Endothelial cell of umbilical vein (primary cell): ENCODE results near the gene UCMA. TPM values are rescaled to one million over a fixed set of nuclear protein-coding genes. Genes with fewer than 3 reads are reported as not detected.

Source experiments
- BruUV-seq: library from RNA; stranded (reverse); fragments of 400-500 nt; replicated peaks from 2 replicates; lab custom pipeline; 2021; lab: Mats Ljungman, UMichigan
- CTCF ChIA-PET: fragments of 300-600, 350-600 bp; sonication (Branson Sonifier 250); formaldehyde crosslinking; loops from one replicate; lab custom pipeline; 2021; ENCODE audit warnings: antibody characterized with exemption, inconsistent platforms; lab: Charles Lee
- POLR2A ChIA-PET: fragments of 300-600, 350-600 bp; sonication (Branson Sonifier 250); formaldehyde crosslinking; loops from one replicate; lab custom pipeline; 2021; ENCODE audit warnings: antibody characterized with exemption, inconsistent platforms; lab: Charles Lee
- DNase-seq: peaks from one replicate; pipeline ENCODE4 v3.0.0-alpha.2; 2011; ENCODE audit warnings: low read depth, low spot score
- FAIRE-seq: peaks from 2 replicates; lab custom pipeline; 2011; peaks lifted over from hg19 to GRCh38; lab: Jason Lieb, UNC
- H2AFZ ChIP-seq: 2 replicates; pipeline ENCODE4 v1.6.0; 2012; ENCODE audit warnings: low read depth, low read length, control low read depth, inconsistent platforms
- H3K27ac ChIP-seq: 2 replicates; pipeline ENCODE4 v1.5.1; 2011; ENCODE audit warnings: low read depth, mild to moderate bottlenecking, control low read depth, low read length, moderate library complexity; ENCODE audit not compliant: insufficient read depth
- H3K27me3 ChIP-seq, 2 experiments: 2 replicates each; pipeline versions ENCODE4 v1.6.0 to v1.6.1; 2011; ENCODE audit warnings: low read length in 2 of 2, mixed read lengths in 1 of 2; ENCODE audit not compliant: control insufficient read depth in 2 of 2, insufficient read depth in 2 of 2
- H3K36me3 ChIP-seq, 2 experiments: 2 replicates in 1 of 2; 3 replicates in 1 of 2; pipeline ENCODE4 v1.5.1; 2011; ENCODE audit warnings: low read length in 2 of 2, mild to moderate bottlenecking in 1 of 2, moderate library complexity in 1 of 2; ENCODE audit not compliant: control insufficient read depth in 2 of 2, insufficient read depth in 2 of 2; ENCODE audit errors: extremely low read depth in 1 of 2
- H3K4me1 ChIP-seq: 3 replicates; pipeline ENCODE4 v1.5.1; 2011; ENCODE audit warnings: mild to moderate bottlenecking, low read length; ENCODE audit not compliant: control insufficient read depth, insufficient read depth; ENCODE audit errors: extremely low read depth
- H3K4me2 ChIP-seq: 2 replicates; pipeline ENCODE4 v1.6.1; 2011; ENCODE audit warnings: low read length, control low read depth, mixed read lengths; ENCODE audit not compliant: insufficient read depth
- H3K4me3 ChIP-seq, 3 experiments: fragments of 200-600 bp in 1 of 3; sonication (generic), shearing (Covaris generic) in 1 of 3; replicated peaks in 1 of 3; 2 replicates each; pipeline ENCODE4 v1.5.1; 2011 to 2016; ENCODE audit warnings: control low read depth in 3 of 3, low read length in 3 of 3, mild to moderate bottlenecking in 2 of 3, inconsistent platforms in 1 of 3, low read depth in 1 of 3, moderate library complexity in 1 of 3; ENCODE audit not compliant: insufficient read depth in 1 of 3
- H3K79me2 ChIP-seq: 2 replicates; pipeline ENCODE4 v1.6.0; 2012; ENCODE audit warnings: low read length, inconsistent platforms; ENCODE audit not compliant: control insufficient read depth, insufficient read depth
- H3K9ac ChIP-seq: replicated peaks from 2 replicates; pipeline ENCODE3; 2011; ENCODE audit warnings: low read length, control low read depth; ENCODE audit not compliant: insufficient read depth; ENCODE audit errors: extremely low read depth
- H3K9me1 ChIP-seq: replicated peaks from 3 replicates; pipeline ENCODE4 v1.6.0; 2011; ENCODE audit warnings: mild to moderate bottlenecking, low read length; ENCODE audit not compliant: control insufficient read depth, insufficient read depth; ENCODE audit errors: extremely low read depth
- H3K9me3 ChIP-seq: replicated peaks from 2 replicates; pipeline ENCODE4 v1.5.1; 2012; ENCODE audit warnings: low read length, inconsistent platforms; ENCODE audit not compliant: control insufficient read depth, insufficient read depth
- H4K20me1 ChIP-seq: replicated peaks from 2 replicates; pipeline ENCODE3; 2011; ENCODE audit warnings: mild to moderate bottlenecking, low read length; ENCODE audit not compliant: control insufficient read depth, insufficient read depth; ENCODE audit errors: extremely low read depth
- CTCF ChIP-seq, 2 donors: IDR thresholded peaks; 1 replicate in 1 of 2; 2 replicates in 1 of 2; pipeline ENCODE4 v1.5.1; 2011; ENCODE audit warnings: low read length in 2 of 2, mild to moderate bottlenecking in 2 of 2, moderate library complexity in 2 of 2, control low read depth in 1 of 2, inconsistent platforms in 1 of 2, low read depth in 1 of 2; ENCODE audit not compliant: insufficient read depth in 1 of 2; ENCODE audit errors: extremely low read depth in 1 of 2
- EZH2 ChIP-seq: IDR thresholded peaks from 2 replicates; pipeline ENCODE4 v1.6.1; 2012; ENCODE audit warnings: borderline replicate concordance, low read depth, mild to moderate bottlenecking, moderate library complexity, low read length, inconsistent platforms; ENCODE audit not compliant: severe bottlenecking
- GATA2 ChIP-seq: IDR thresholded peaks from 2 replicates; pipeline ENCODE4 v1.7.0; 2011; ENCODE audit warnings: low read depth, mild to moderate bottlenecking, moderate library complexity, mixed read lengths, low read length; ENCODE audit not compliant: insufficient read length, insufficient read depth
- JUN ChIP-seq: IDR thresholded peaks from 2 replicates; pipeline ENCODE4 v1.6.1; 2011; ENCODE audit warnings: borderline replicate concordance, low read depth; ENCODE audit not compliant: insufficient read length, insufficient read depth
- MAX ChIP-seq: IDR thresholded peaks from 2 replicates; pipeline ENCODE4 v1.6.1; 2011; ENCODE audit not compliant: insufficient read depth, insufficient read length
- MYC ChIP-seq: IDR thresholded peaks from one replicate; pipeline ENCODE4 v1.6.1; 2011; ENCODE audit warnings: mild to moderate bottlenecking, low read depth, low read length
- POLR2A ChIP-seq: IDR thresholded peaks from 2 replicates; pipeline ENCODE4 v1.6.1; 2012; ENCODE audit warnings: low read depth, mild to moderate bottlenecking, control low read depth, low read length
- POLR2AphosphoS5 ChIP-seq: IDR thresholded peaks from 2 replicates; pipeline ENCODE4 v1.6.1; 2012; ENCODE audit warnings: low read depth, mild to moderate bottlenecking, control low read depth, low read length, moderate library complexity; ENCODE audit not compliant: insufficient read depth
- dilution Hi-C: fragments of 300-500 bp; cut with MboI; formaldehyde crosslinking; loops from one replicate; pipeline ENCODE4 v1.15.0; 2019; ENCODE audit warnings: low sequenced_read_pairs; ENCODE audit not compliant: extremely low pct_ligation_motif_present
- intact Hi-C: fragments of 100-400 bp; cut with micrococcal nuclease; formaldehyde crosslinking; loops from one replicate; pipeline ENCODE4 v1.10.0; 2022
- polyA plus RNA-seq, 4 experiments: library from polyadenylated mRNA; depleted of rRNA in 3 of 4; stranded (reverse) in 3 of 4; unstranded in 1 of 4; fragments of >200 nt; gene quantifications; 2 replicates each; pipeline versions ENCODE4 v1.2.1 to v1.2.3, GENCODE V29; 2011 to 2012; ENCODE audit warnings: missing spikeins in 1 of 4
- total RNA-seq: library from RNA; stranded (reverse); gene quantifications from 2 replicates; pipeline ENCODE4 v1.2.3, GENCODE V29; 2021

The UCMA gene
- total and polyA plus RNA-seq, 2 donors (not counting 3 experiments of a cell fraction or from before 2014, with no cell fraction given) = not detected

- FAIRE-seq = no peak
- no peaks in the 10 kb centered on the region for H3K27me3 ChIP-seq
- no peaks in the 10 kb centered on the region for H3K4me1 ChIP-seq
- H3K4me2 ChIP-seq = no peak overlapping the region
- TF ChIP-seq JUN (no peak), POLR2AphosphoS5 (no peak), POLR2A (no peak), MYC (no peak), MAX (no peak), EZH2 (no peak), GATA2 (no peak), CTCF (IDR thresholded peaks at IDR 0.05; ENCODE audit: extremely low read depth in 1 of 2, insufficient read depth in 1 of 2, low read depth in 1 of 2, low read length in 2 of 2) (no peak)
- DNase-seq = no peak
- no peaks in the 10 kb centered on the region for H3K9me3 ChIP-seq
- peaks cover 0 to 8% of the 10 kb centered on the region in 2 experiments for H3K36me3 ChIP-seq
- intact Hi-C loops (no loop called here), dilution Hi-C loops (no loop called here)
- no peak overlapping the region for H2AFZ ChIP-seq
- ChIA-PET CTCF (interaction anchor here (0.9 to 2.2 kb wide), 4 partner anchors 9 to 112 kb away, joined by 3 to 10 read pairs (median 3); no protein-coding TSS in a partner anchor), POLR2A (no interaction called here)
- H4K20me1 ChIP-seq = no peaks in the 10 kb centered on the region
- H3K79me2 ChIP-seq = no peaks in the 10 kb centered on the region
- no peak overlapping the region for H3K4me3 ChIP-seq
- BruUV-seq = no TSS peak
- H3K27ac ChIP-seq = no peak overlapping the region
- H3K9me1 ChIP-seq = no peaks in the 10 kb centered on the region
- H3K9ac ChIP-seq = no peak overlapping the region
These were observed 44.2 kb downstream of the UCMA start for GRCh38 chr10:13189961-13190360.
